ENCODE data around the gene UBE2L6.

DNA sequence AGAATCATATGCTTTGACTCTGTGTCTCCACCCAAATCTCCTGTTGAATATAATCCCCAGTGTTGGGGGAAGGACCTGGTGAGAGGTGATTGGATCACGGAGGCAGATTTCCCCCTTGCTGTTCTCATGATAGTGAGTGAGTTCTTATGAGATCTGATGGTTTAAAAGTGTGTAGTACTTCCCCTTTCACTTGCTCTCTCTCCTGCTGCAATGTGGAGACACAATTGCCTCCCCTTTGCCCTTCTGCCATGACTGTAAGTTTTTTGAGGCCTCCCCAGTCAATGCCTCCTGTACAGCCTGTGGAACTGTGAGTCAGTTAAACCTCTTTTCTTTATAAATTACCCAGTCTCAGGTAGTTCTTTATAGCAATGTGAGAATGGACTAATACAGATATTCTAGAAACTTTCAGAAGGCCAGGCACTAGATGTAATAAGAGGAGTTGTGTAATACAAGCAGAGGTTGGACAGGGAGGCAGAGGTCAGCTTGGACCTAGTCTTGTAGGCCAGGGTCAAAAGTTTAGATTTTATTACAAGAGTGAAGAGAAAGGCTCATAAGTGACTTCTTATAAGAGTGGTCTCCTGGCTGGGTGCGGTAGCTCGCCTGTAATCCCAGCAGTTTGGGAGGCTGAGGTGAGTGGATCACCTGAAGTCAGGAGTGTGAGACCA lies 20.7 kb upstream of the UBE2L6 start:
- TF ChIP-seq EP300 (IDR thresholded peaks at IDR 0.05; ENCODE audit: borderline replicate concordance), result no peak
- TF ChIP-seq NFIC (IDR thresholded peaks at IDR 0.05), result no peak
- TF ChIP-seq, protein P1, sequence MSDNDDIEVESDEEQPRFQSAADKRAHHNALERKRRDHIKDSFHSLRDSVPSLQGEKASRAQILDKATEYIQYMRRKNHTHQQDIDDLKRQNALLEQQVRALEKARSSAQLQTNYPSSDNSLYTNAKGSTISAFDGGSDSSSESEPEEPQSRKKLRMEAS (IDR thresholded peaks at IDR 0.05), result no peak
- no peak for TF ChIP-seq YY1 (IDR thresholded peaks at IDR 0.05; ENCODE audit: low read depth)
- TF ChIP-seq TEAD4 (IDR thresholded peaks at IDR 0.05), result no peak
- no peak for TF ChIP-seq TAF1 (IDR thresholded peaks at IDR 0.05; ENCODE audit: low read depth)
- TF ChIP-seq CEBPB (IDR thresholded peaks at IDR 0.05), result no peak
- TF ChIP-seq, protein P2, sequence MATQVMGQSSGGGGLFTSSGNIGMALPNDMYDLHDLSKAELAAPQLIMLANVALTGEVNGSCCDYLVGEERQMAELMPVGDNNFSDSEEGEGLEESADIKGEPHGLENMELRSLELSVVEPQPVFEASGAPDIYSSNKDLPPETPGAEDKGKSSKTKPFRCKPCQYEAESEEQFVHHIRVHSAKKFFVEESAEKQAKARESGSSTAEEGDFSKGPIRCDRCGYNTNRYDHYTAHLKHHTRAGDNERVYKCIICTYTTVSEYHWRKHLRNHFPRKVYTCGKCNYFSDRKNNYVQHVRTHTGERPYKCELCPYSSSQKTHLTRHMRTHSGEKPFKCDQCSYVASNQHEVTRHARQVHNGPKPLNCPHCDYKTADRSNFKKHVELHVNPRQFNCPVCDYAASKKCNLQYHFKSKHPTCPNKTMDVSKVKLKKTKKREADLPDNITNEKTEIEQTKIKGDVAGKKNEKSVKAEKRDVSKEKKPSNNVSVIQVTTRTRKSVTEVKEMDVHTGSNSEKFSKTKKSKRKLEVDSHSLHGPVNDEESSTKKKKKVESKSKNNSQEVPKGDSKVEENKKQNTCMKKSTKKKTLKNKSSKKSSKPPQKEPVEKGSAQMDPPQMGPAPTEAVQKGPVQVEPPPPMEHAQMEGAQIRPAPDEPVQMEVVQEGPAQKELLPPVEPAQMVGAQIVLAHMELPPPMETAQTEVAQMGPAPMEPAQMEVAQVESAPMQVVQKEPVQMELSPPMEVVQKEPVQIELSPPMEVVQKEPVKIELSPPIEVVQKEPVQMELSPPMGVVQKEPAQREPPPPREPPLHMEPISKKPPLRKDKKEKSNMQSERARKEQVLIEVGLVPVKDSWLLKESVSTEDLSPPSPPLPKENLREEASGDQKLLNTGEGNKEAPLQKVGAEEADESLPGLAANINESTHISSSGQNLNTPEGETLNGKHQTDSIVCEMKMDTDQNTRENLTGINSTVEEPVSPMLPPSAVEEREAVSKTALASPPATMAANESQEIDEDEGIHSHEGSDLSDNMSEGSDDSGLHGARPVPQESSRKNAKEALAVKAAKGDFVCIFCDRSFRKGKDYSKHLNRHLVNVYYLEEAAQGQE (IDR thresholded peaks at IDR 0.05; ENCODE audit: low read depth), result no peak
- TF ChIP-seq, protein P3, sequence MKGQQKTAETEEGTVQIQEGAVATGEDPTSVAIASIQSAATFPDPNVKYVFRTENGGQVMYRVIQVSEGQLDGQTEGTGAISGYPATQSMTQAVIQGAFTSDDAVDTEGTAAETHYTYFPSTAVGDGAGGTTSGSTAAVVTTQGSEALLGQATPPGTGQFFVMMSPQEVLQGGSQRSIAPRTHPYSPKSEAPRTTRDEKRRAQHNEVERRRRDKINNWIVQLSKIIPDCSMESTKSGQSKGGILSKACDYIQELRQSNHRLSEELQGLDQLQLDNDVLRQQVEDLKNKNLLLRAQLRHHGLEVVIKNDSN (IDR thresholded peaks at IDR 0.05), result no peak
- TF ChIP-seq RAD21 (IDR thresholded peaks at IDR 0.05; ENCODE audit: low read depth), result no peak
- TF ChIP-seq TCF12 (IDR thresholded peaks at IDR 0.05; ENCODE audit: low read depth), result no peak
- no peak for TF ChIP-seq FOXM1 (IDR thresholded peaks at IDR 0.05; ENCODE audit: borderline replicate concordance, low read depth)
- TF ChIP-seq CREB1 (IDR thresholded peaks at IDR 0.05; ENCODE audit: low read depth), result no peak
